ENCODE data around the gene CHST11.

Gene CHST11

DNA sequence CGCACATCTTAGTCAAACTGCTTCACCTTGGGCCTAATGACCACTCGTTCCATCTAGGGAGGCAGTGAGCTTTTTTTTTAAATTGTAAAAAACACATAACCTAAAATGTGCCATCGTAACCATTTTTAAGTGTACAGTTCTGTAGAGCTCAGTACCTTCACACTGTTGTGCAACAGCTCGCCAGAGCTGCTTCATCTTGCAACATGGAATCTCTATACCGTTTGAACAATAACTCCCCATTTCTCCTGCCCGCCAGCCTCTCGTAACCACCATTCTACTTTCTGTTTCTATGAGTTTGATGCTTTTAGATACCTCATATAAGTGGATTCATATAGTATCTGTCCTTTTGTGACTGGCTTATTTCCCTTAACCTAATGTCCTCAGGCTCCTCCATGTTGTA is 196.2 kb downstream of the CHST11 start:
- no peak overlapping the region for H3K4me3 ChIP-seq (ENCODE audit: low read length)
- TF ChIP-seq, protein P1, sequence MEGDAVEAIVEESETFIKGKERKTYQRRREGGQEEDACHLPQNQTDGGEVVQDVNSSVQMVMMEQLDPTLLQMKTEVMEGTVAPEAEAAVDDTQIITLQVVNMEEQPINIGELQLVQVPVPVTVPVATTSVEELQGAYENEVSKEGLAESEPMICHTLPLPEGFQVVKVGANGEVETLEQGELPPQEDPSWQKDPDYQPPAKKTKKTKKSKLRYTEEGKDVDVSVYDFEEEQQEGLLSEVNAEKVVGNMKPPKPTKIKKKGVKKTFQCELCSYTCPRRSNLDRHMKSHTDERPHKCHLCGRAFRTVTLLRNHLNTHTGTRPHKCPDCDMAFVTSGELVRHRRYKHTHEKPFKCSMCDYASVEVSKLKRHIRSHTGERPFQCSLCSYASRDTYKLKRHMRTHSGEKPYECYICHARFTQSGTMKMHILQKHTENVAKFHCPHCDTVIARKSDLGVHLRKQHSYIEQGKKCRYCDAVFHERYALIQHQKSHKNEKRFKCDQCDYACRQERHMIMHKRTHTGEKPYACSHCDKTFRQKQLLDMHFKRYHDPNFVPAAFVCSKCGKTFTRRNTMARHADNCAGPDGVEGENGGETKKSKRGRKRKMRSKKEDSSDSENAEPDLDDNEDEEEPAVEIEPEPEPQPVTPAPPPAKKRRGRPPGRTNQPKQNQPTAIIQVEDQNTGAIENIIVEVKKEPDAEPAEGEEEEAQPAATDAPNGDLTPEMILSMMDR (conservative IDR thresholded peaks at IDR 0.05; ENCODE audit: low read length), result no peak
- no peak for DNase-seq (ENCODE audit: low read depth)

DNA sequence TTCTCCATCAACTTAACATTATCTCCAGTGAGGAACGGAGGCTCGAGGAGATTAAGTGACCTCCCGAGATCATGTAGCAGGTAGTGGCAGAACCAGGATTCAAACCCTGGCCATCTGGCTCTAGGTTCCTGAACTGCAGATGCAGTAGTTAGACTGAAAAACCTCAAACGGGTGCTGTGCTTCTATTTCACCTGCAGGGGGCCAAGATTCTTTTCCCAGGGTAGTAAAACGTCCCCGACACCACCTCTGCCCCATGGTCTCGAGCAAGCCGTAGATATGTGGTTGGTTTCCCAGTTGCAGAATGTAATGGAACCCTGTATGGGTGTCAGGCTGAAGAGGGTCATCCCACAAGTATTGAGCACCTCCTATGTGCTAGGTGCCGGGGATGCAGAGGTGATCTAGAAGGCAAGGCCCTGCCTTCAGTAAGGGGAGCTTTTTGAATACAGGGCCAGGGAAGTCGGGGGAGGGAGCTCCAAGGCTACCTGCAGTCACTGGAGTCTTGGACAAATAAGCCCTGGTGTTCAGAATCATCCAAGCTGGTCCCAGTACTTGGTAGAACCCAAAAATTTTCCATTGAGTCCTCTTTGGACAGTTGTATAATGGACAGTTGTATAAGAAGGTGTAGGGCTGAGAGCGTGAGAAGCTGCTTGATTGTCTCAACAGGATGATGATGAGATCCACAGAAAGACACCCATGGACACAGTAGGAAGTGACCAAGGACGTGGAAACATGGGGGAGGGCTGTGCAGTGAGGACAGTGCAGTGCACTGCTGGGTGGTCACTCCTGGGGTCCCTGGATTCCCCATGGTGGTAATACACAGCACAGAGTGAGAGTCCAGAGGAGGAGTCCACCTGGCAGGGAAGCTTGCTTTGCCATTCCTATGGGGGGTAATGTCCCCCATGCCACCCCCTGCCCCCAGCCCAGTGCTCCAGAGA is 197.2 kb downstream of the CHST11 start:
- TF ChIP-seq, protein P1 (conservative IDR thresholded peaks at IDR 0.05; ENCODE audit: low read length), result peak; percentile 14; the same call in 1 of the 2 replicates
- no peak overlapping the region for H3K4me3 ChIP-seq (ENCODE audit: low read length)
- DNase-seq (ENCODE audit: low read depth), result no peak

DNA sequence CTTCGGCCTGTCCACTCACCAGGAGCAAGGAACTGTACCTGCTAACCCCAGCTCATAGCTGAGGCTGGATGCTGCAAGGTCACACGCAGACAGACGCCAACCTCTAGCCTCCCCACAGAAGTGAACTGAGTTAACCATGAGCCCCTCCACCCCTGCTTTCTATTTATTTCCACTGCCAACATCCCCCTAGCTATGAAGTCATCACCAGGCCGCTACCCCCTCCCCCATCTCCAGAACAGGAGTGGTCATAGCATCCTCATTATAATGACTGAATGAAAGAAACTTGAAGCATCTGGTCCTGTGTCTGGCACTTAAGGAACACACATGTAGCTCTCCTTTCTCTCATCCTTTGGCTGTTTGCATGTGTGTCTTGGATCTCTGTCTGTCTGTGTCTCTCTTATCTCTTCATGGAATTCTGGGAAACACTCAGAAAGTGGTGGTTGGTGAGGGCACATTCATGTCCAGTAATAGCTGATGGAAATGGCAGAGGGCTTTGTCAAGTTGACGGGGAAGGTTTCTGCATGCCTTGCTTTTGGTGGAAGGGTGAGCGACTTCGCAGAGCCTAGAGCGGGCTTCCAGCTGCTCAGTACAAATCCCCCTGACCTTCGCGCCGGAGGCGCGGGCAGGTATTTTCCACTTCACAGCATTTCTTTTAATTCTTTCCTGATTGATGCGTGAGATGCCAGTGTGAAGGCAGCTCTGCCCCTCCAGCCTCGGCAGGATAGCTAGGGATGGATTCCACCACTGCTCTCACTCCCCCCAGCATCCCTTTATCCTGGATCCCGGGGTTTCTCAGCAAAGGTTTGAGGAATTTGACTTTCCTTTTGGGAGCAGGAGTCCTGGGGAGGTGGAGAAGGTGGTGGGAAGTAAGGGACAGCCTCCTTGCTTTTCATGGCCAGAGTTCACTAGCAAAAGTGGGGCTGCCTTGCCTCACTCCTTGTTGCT is 198.2 kb downstream of the CHST11 start:
- DNase-seq (ENCODE audit: low read depth), result no peak
- TF ChIP-seq, protein P1 (conservative IDR thresholded peaks at IDR 0.05; ENCODE audit: low read length), result no peak
- H3K4me3 ChIP-seq (ENCODE audit: low read length), result no peak overlapping the region

DNA sequence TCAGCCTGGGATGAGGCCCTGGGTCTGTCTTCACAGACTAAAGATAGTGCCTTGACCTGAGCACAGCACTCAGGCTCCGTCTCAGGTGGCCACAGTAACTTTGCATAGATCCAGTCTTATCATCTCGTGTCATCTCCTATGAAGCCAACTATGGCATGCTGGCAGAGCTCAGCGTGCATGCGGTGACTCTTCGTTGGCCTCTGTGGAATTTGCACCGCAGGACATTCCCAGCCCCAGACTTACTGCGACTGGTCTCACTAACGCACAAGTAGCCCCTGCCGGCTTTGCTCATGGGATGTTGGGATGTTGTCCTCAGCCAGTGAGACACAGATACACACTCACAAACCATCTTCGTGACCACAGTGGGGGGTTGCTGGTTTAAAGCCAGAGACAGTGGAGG is 199.6 kb downstream of the CHST11 start:
- DNase-seq (ENCODE audit: low read depth), result no peak
- TF ChIP-seq, protein P1 (conservative IDR thresholded peaks at IDR 0.05; ENCODE audit: low read length), result no peak

DNA sequence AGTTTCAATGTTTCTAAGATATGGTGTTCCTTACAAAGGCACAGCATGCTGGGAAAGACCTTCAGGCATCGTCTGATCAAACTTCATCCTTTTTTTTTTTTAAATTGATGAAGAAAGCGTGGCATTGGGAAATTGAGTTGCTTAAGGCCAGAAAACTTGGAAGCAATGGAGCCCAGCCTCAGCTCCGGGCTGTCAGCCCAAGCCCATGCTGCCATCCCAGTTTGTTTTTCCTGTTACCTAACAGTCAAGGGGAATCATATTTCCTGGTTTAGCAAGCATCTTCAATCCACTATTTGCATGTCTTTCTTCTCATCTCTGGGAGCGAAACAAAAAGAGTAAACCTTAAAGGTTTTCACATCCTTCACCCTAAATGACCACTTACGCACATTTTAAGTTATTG is 200.2 kb downstream of the CHST11 start:
- TF ChIP-seq, protein P1 (conservative IDR thresholded peaks at IDR 0.05; ENCODE audit: low read length), result no peak
- H3K4me3 ChIP-seq (ENCODE audit: low read length), result no peak overlapping the region
- DNase-seq (ENCODE audit: low read depth), result peak; percentile 92

More for the DNA sequence above, 199.6 kb downstream of the CHST11 start:
- no peak overlapping the region for H3K4me3 ChIP-seq (ENCODE audit: low read length)

DNA sequence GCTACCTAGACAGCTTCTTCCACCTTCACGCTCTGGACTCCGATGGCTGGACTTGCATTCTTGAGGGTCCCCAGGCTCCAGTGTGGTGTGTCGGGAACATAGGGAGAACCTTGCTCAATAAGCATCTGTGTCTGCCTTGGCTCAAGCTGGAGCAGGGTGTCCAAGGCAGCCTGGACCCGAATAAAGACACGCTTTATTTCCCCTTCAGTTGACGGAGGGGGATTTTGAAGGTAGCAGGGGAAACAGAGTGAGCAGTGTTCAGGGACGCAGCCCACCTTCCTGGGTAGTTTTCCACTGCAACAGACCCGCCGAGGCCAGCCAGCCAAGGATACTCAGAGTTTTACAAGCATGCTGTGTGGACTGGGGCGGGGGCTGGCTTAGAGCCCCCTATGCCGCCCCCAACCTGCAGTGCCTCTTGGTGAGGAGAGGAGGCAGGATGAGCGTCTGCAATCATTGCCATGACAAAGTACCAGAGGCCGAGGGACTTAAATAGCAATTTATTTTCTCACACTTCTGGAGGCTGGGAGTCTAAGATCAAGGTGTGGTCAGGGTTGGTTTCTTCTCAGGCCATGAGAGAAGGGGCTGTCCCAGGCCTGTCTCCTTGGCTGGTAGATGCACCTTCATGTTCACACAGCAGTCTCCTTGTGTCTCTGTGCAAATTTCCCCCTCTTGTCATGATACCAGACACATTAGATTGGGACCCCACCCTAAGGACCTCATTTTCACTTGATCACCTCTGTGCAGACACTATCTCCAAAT is 201.2 kb downstream of the CHST11 start:
- TF ChIP-seq, protein P1 (conservative IDR thresholded peaks at IDR 0.05; ENCODE audit: low read length), result no peak
- DNase-seq (ENCODE audit: low read depth), result no peak
- no peak overlapping the region for H3K4me3 ChIP-seq (ENCODE audit: low read length)

All from AG10803 (cell line).